Suprapubic skin (tissue), 4 donors: Measurements from ENCODE around the gene LRRC47. TPM values are rescaled to one million over a fixed set of nuclear protein-coding genes. Genes with fewer than 3 reads are reported as not detected.

Experiments used
- DNase-seq, 2 donors: peaks; one replicate each; pipeline ENCODE4 v3.0.0-alpha.2; 2019; ENCODE audit warnings: low spot score in 2 of 2
- H3K27ac ChIP-seq: fragments of 200-600 bp; sonication (generic); one replicate; pipeline ENCODE4 v1.5.1; 2019
- H3K27me3 ChIP-seq: fragments of 200-600 bp; sonication (generic); one replicate; pipeline ENCODE4 v1.5.1; 2019
- H3K36me3 ChIP-seq: fragments of 200-600 bp; sonication (generic); one replicate; pipeline ENCODE4 v1.5.1; 2019
- H3K4me1 ChIP-seq: fragments of 200-600 bp; sonication (generic); one replicate; pipeline ENCODE4 v1.5.1; 2019
- H3K4me3 ChIP-seq: fragments of 200-600 bp; sonication (generic); one replicate; pipeline ENCODE4 v1.5.1; 2019; ENCODE audit warnings: mild to moderate bottlenecking
- H3K9me3 ChIP-seq: fragments of 200-600 bp; sonication (generic); one replicate; pipeline ENCODE4 v1.5.1; 2019
- CTCF ChIP-seq, 2 donors: fragments of 200-600 bp in 1 of 2; fragments of 450-650 bp in 1 of 2; sonication (generic) in 1 of 2; IDR thresholded peaks; one replicate each; pipeline ENCODE4 v1.5.1; 2016 to 2019; ENCODE audit warnings: antibody characterized with exemption in 2 of 2, mild to moderate bottlenecking in 1 of 2, moderate library complexity in 1 of 2
- EP300 ChIP-seq: sonication (generic); formaldehyde crosslinking; IDR thresholded peaks from one replicate; pipeline ENCODE4 v1.6.1; 2017; ENCODE audit warnings: antibody characterized with exemption
- POLR2A ChIP-seq, 2 donors: fragments of 450-650 bp; IDR thresholded peaks; one replicate each; pipeline ENCODE4 v1.6.1; 2017; ENCODE audit warnings: antibody characterized with exemption in 2 of 2, mild to moderate bottlenecking in 2 of 2, moderate library complexity in 2 of 2
- POLR2AphosphoS5 ChIP-seq, 3 donors: sonication (generic); formaldehyde crosslinking; IDR thresholded peaks; one replicate each; pipeline ENCODE4 v1.6.1; 2017; ENCODE audit warnings: antibody characterized with exemption in 3 of 3
- WGBS: methylation state at CpG from one replicate; pipeline ENCODE4 v1.1.5; 2018; 5-methylcytosine and 5-hydroxymethylcytosine counted together
- total RNA-seq, 4 donors: library from RNA; depleted of rRNA; stranded (reverse); fragments of >200 nt; gene quantifications; one replicate each; pipeline ENCODE4 v1.1.0, GENCODE V29; 2016

LRRC47 gene
- total RNA-seq, 4 donors from 2014 or later = 36.4 to 53.0 (median 41.4) TPM

- peak in 1 of 2 donors; percentile 48 for DNase-seq
- peaks cover 16% of the 10 kb centered on the region for H3K4me1 ChIP-seq
- TF ChIP-seq CTCF (IDR thresholded peaks at IDR 0.05) (no peak), EP300 (no peak), POLR2A (IDR thresholded peaks at IDR 0.05) (no peak), POLR2AphosphoS5 (IDR thresholded peaks at IDR 0.05) (no peak)
- H3K9me3 ChIP-seq = no peaks in the 10 kb centered on the region
- WGBS = 97% methylated on average over 13 of the region's 13 CpGs
- H3K36me3 ChIP-seq = peaks cover 56% of the 10 kb centered on the region
- no peak overlapping the region for H3K27ac ChIP-seq
- H3K27me3 ChIP-seq = no peaks in the 10 kb centered on the region
- no peak overlapping the region for H3K4me3 ChIP-seq
Observed at GRCh38 chr1:3740752-3741151, 55.5 kb downstream of the LRRC47 start.

- Histone ChIP-seq H3K9me3 (no peaks in the 10 kb centered on the region), H3K4me3 (no peak overlapping the region), H3K36me3 (peaks cover 63% of the 10 kb centered on the region), H3K27ac (no peak overlapping the region), H3K27me3 (no peaks in the 10 kb centered on the region), H3K4me1 (peaks cover 11% of the 10 kb centered on the region)
- TF ChIP-seq POLR2A (IDR thresholded peaks at IDR 0.05) = no peak
- no peak for TF ChIP-seq CTCF (IDR thresholded peaks at IDR 0.05)
- TF ChIP-seq POLR2AphosphoS5 (IDR thresholded peaks at IDR 0.05) = no peak
- no peak for TF ChIP-seq EP300
- DNase-seq = no peak
- 88% methylated on average over 8 of the region's 9 CpGs for WGBS
Observed at GRCh38 chr1:3740042-3740441, 56.3 kb downstream of the LRRC47 start.

GRCh38 chr1:3738943-3739342 is 57.4 kb downstream of the LRRC47 start:
- WGBS = 90% methylated on average over 12 of the region's 12 CpGs
- DNase-seq = no peak
- Histone ChIP-seq H3K9me3 (no peaks in the 10 kb centered on the region), H3K4me3 (no peak overlapping the region), H3K27me3 (no peaks in the 10 kb centered on the region), H3K36me3 (peaks cover 68% of the 10 kb centered on the region), H3K27ac (no peak overlapping the region), H3K4me1 (peaks cover 11% of the 10 kb centered on the region)
- TF ChIP-seq EP300 (no peak), POLR2AphosphoS5 (IDR thresholded peaks at IDR 0.05) (no peak), CTCF (IDR thresholded peaks at IDR 0.05) (no peak), POLR2A (IDR thresholded peaks at IDR 0.05) (no peak)

- peaks cover 11% of the 10 kb centered on the region for H3K4me1 ChIP-seq
- no peak overlapping the region for H3K4me3 ChIP-seq
- H3K27me3 ChIP-seq = no peaks in the 10 kb centered on the region
- DNase-seq = no peak
- no peaks in the 10 kb centered on the region for H3K9me3 ChIP-seq
- WGBS = 79% methylated on average over 14 of the region's 14 CpGs
- peaks cover 55% of the 10 kb centered on the region for H3K36me3 ChIP-seq
- TF ChIP-seq CTCF (IDR thresholded peaks at IDR 0.05) (no peak), EP300 (no peak), POLR2A (IDR thresholded peaks at IDR 0.05) (no peak), POLR2AphosphoS5 (IDR thresholded peaks at IDR 0.05) (no peak)
- H3K27ac ChIP-seq = no peak overlapping the region
Observed at GRCh38 chr1:3736708-3737107, 59.6 kb downstream of the LRRC47 start.

GRCh38 chr1:3736131-3736561 is 60.2 kb downstream of the LRRC47 start:
- Histone ChIP-seq H3K27ac (no peak overlapping the region), H3K9me3 (no peaks in the 10 kb centered on the region), H3K36me3 (peaks cover 51% of the 10 kb centered on the region), H3K27me3 (no peaks in the 10 kb centered on the region), H3K4me3 (no peak overlapping the region), H3K4me1 (peaks cover 16% of the 10 kb centered on the region)
- 83% methylated on average over 13 of the region's 13 CpGs for WGBS
- TF ChIP-seq CTCF (IDR thresholded peaks at IDR 0.05) = no peak
- TF ChIP-seq POLR2A (IDR thresholded peaks at IDR 0.05) = no peak
- TF ChIP-seq POLR2AphosphoS5 (IDR thresholded peaks at IDR 0.05) = no peak
- TF ChIP-seq EP300 = no peak
- no peak for DNase-seq
